Heart left ventricle (tissue), 16 donors: ENCODE results near the gene ID3. TPM values are rescaled to one million over a fixed set of nuclear protein-coding genes. Genes with fewer than 3 reads are reported as not detected.

Source experiments
- ATAC-seq, 4 donors: fragments of 200-7000 bp; cut with Tn5 transposase; one replicate each; pipeline ENCODE4 v1.9.1; 2020 to 2022; ENCODE audit warnings: moderate library complexity in 4 of 4, mild to moderate bottlenecking in 3 of 4, moderate number of reproducible peaks in 1 of 4
- DNase-seq, 5 donors: peaks; one replicate each; pipeline ENCODE4 v3.0.0-alpha.2; 2020
- H3K27ac ChIP-seq, 12 donors: fragments of 200-600 bp; sonication (generic) in 4 of 12; one replicate each; pipeline versions ENCODE4 v1.5.0 to v1.8.0; 2016 to 2022; ENCODE audit warnings: mild to moderate bottlenecking in 2 of 12
- H3K27me3 ChIP-seq, 9 donors: fragments of 200-600 bp; sonication (generic) in 2 of 9; one replicate each; pipeline versions ENCODE4 v1.5.1 to v1.8.0; 2016 to 2022; ENCODE audit warnings: mild to moderate bottlenecking in 3 of 9
- H3K36me3 ChIP-seq, 9 donors: fragments of 200-600 bp; sonication (generic) in 2 of 9; one replicate each; pipeline versions ENCODE4 v1.5.0 to v1.8.0; 2018 to 2022; ENCODE audit warnings: mild to moderate bottlenecking in 2 of 9
- H3K4me1 ChIP-seq, 12 donors: fragments of 200-600 bp; sonication (generic) in 4 of 12; one replicate each; pipeline versions ENCODE4 v1.5.0 to v1.8.0; 2016 to 2022; ENCODE audit warnings: mild to moderate bottlenecking in 3 of 12
- H3K4me3 ChIP-seq, 12 donors: fragments of 200-600 bp; sonication (generic) in 4 of 12; one replicate each; pipeline versions ENCODE4 v1.5.0 to v1.8.0; 2017 to 2022; ENCODE audit warnings: mild to moderate bottlenecking in 9 of 12, moderate library complexity in 4 of 12
- H3K9me3 ChIP-seq, 12 donors: fragments of 200-600 bp; sonication (generic) in 4 of 12; one replicate each; pipeline versions ENCODE4 v1.5.0 to v1.8.0; 2016 to 2022; ENCODE audit warnings: mild to moderate bottlenecking in 1 of 12
- CTCF ChIP-seq, 12 donors: fragments of 200-600 bp; sonication (generic) in 4 of 12; IDR thresholded peaks; one replicate each; pipeline versions ENCODE4 v1.5.0 to v1.8.0; 2018 to 2022; ENCODE audit warnings: antibody characterized with exemption in 12 of 12, mild to moderate bottlenecking in 5 of 12
- POLR2A ChIP-seq, 2 donors: fragments of 450-650 bp; IDR thresholded peaks; one replicate each; pipeline ENCODE4 v1.6.1; 2017; ENCODE audit warnings: antibody characterized with exemption in 2 of 2, mild to moderate bottlenecking in 2 of 2, moderate library complexity in 2 of 2
- WGBS, 4 donors: extraction: QIAGEN DNeasy Blood & Tissue Kit in 2 of 4; methylation state at CpG; one replicate each; pipeline versions ENCODE4 v1.1.5 to v1.1.7; 2013 to 2018; 5-methylcytosine and 5-hydroxymethylcytosine counted together
- intact Hi-C, 10 donors: fragments of 100-400 bp; cut with DNase I; formaldehyde crosslinking; loops; one replicate each; pipeline versions ENCODE4 v1.11.1 to v1.14.2; 2022
- polyA plus RNA-seq, 2 donors: library from polyadenylated mRNA; stranded (reverse); fragments of 200-250 nt; gene quantifications; one replicate each; pipeline ENCODE4 v1.2.3, GENCODE V29; 2013
- total RNA-seq, 9 donors: library from RNA; depleted of rRNA in 2 of 9; stranded (reverse); fragments of >200 nt in 2 of 9; fragmentation: NEBNext Ultra II Directional in 3 of 9; extraction: Animal tissue kit (Norgen Biotek cat#: 25700) in 3 of 9; gene quantifications; one replicate each; pipeline versions ENCODE4 v1.1.0 to v1.2.4, GENCODE V29; 2016 to 2023
- donor health status: ischemic (EF 13 %, LVEDD 7.1; RV severe dilation, severe dysfunction).
- donor health status: healthy with polysubstance abuse.
- donor health status: DM: no; HTN: yes; CAD: no.
- donor health status: DM: no; HTN: no; CAD: no.
- donor health status: ischemic (EF 25% LVEDD 6.9; RV normal size, moderate dysfunction).
- donor health status: ischemic (EF 25% LVEDD 5.7; RV mildly dilated, moderate dysfunction).
- donor health status: healthy.
- donor health status: DM: yes; HTN: yes; CAD: no.
- donor health status: ischemic (EF 35%, LVEDD 5.7; RV mildly dilated, moderate dysfunction).
- donor health status: nonischemic (EF 11% LVEDD 7.7; RV severe dilation, severe dysfunction).
- donor health status: DM: yes; HTN: yes; CAD: no.
- donor health status: PGD.
- donor health status: ischemic (EF 29% LVEDD 5.4; RV normal size, mild dysfunction).
- donor health status: nonischemic (EF 23%, LVEDD 6.1; RV moderate dilation, normal function).

ID3 gene
- total and polyA plus RNA-seq, 11 donors, result 55.3 to 185 (median 91.0) TPM

DNA sequence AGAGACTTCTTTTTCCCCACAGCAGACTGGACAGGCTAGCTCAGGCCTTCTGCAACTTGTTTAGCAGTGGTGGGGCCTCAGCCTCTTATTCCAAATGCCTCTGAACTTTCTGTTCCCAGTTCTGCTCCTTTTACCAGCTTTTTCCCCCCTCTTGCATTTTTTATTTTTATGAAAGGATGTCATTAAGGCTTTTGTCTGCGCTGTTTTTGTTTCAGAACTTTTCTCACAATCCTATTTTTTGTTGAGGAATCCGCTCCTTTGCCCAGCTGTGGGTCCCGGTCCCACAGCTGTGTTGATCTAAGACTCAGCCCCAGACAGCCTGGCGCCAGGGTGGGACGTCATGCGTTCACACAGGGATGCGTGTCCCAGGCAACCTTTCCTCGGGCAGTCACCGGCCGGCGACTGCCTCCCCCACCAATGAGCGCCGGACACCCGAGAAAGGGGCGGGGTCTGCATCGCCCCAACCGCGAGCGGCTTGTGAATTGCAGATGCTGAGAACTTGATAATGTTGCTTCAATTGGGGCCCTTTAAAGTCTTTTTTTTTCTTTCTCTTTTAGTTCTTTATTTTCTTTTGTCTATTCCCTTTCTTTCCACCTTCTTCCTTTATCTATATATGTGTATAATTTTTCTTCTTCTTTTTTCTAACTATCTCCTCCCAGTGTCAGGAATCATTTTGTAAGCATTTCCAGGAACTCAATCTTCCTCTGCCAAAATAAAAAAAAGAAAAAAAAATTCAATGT lies 3.0 kb upstream of the ID3 start:
- DNase-seq (peak; percentile 97 to 99 (median 98)), ATAC-seq (peak; percentile 89 to 94 (median 90))
- Histone ChIP-seq H3K36me3 (peaks cover 0 to 15% (median 8%) of the 10 kb centered on the region in 9 donors), H3K27me3 (no peaks in the 10 kb centered on the region), H3K4me1 (peaks cover 4 to 69% (median 41%) of the 10 kb centered on the region in 12 donors), H3K4me3 (peak overlapping the region in 9 of 12 donors; percentile 76 to 92 (median 80)), H3K9me3 (no peaks in the 10 kb centered on the region), H3K27ac (peak overlapping the region; percentile 83 to 97 (median 94))
- no peak for TF ChIP-seq CTCF (IDR thresholded peaks at IDR 0.05)
- TF ChIP-seq POLR2A (IDR thresholded peaks at IDR 0.05), result peak; percentile 35 to 90
- intact Hi-C loops, result loop anchor here in 1 of 10 donors (1.0 kb wide), 1 partner anchor 15 kb away; no protein-coding TSS in a partner anchor
- 0 to 2% (median 1%) methylated on average over 19 of the region's 19 CpGs for WGBS, 4 donors

DNA sequence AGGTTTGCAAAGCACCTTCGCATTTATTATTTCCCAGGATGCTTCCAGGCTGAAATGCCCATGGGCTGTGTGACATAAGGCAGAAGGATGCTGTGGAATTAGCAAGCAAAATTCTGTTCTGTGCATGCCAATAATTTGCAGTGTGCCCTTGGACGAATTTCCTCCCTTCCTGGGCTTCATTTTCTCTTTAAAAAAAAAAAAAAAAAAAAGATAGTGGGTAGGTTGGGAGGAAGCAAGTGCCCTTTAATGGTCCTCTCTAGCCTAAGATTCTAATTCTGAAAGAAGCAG lies 2.5 kb upstream of the ID3 start:
- intact Hi-C loops, result loop anchor here in 1 of 10 donors (1.0 kb wide), 1 partner anchor 16 kb away; no protein-coding TSS in a partner anchor
- H3K4me1 ChIP-seq, result peaks cover 4 to 71% (median 44%) of the 10 kb centered on the region in 12 donors
- no peak for TF ChIP-seq CTCF (IDR thresholded peaks at IDR 0.05)
- no peak for TF ChIP-seq POLR2A (IDR thresholded peaks at IDR 0.05)

DNA sequence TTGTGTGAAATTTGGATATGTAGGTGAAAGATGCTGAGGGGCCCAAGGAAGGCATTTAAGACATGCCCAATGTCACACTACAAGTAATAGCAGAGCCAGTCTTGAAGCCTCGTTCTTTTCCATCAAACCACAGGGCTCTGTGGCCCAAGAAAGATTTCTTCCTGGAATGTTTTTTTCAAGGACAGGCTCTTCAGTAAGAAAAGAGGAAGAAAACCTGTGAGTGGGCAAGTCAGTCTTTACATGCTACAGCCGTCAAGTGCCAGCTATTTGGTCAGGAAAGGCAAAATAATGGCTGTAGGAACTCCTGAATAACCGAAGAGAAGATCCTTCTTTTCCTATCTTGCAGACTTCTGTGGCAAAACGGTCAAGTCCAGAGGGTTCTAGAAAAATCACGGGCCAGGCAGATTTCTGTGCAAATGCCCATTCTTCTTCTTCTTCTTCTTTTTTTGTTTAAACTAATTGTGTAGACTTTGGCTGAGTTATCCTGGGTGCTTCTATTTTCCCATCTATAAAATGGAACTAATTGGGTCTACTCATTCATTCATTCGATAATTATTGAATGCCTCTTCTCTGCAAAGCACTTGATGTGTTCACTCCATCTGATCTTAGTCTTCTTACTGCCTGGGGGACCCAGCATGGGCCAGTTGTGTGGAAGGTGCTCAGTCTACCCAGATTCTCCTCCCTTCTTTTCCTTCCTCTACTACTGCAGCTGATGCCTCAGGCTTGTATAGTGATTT lies 1.9 kb upstream of the ID3 start:
- intact Hi-C loops, result no loop called here

More for the DNA sequence above, 2.5 kb upstream of the ID3 start:
- H3K27me3 ChIP-seq, result no peaks in the 10 kb centered on the region
- no peak for DNase-seq
- 21 to 39% (median 34%) methylated on average over 2 of the region's 2 CpGs for WGBS, 4 donors
- H3K4me3 ChIP-seq, result peak overlapping the region in 9 of 12 donors; percentile 76 to 92 (median 80)
- ATAC-seq, result no peak
- no peaks in the 10 kb centered on the region for H3K9me3 ChIP-seq
- peak overlapping the region; percentile 83 to 97 (median 94) for H3K27ac ChIP-seq
- peaks cover 0 to 21% (median 14%) of the 10 kb centered on the region in 9 donors for H3K36me3 ChIP-seq

More for the DNA sequence above, 1.9 kb upstream of the ID3 start:
- TF ChIP-seq POLR2A (IDR thresholded peaks at IDR 0.05), result no peak
- no peak for TF ChIP-seq CTCF (IDR thresholded peaks at IDR 0.05)
- H3K9me3 ChIP-seq, result no peaks in the 10 kb centered on the region
- no peak for ATAC-seq
- H3K4me1 ChIP-seq, result peaks cover 4 to 71% (median 50%) of the 10 kb centered on the region in 12 donors
- WGBS, 4 donors, result 42 to 51% (median 43%) methylated on average over 6 of the region's 6 CpGs
- peak overlapping the region; percentile 83 to 97 (median 94) for H3K27ac ChIP-seq
- H3K27me3 ChIP-seq, result no peaks in the 10 kb centered on the region
- peak overlapping the region in 11 of 12 donors; percentile 0 to 92 (median 80) for H3K4me3 ChIP-seq
- no peak for DNase-seq
- peaks cover 0 to 25% (median 14%) of the 10 kb centered on the region in 9 donors for H3K36me3 ChIP-seq
